HG03521 (cell line): Measurements from ENCODE around the gene CFAP100.

ENCODE experiments used
- ATAC-seq: cut with Tn5 transposase; IDR thresholded peaks from one replicate; pipeline ENCODE4 v1.9.1; 2021; ENCODE audit warnings: mild to moderate bottlenecking, moderate library complexity; ENCODE audit not compliant: unreplicated experiment

Gene CFAP100

GRCh38 chr3:126475413-126476114 lies 80.9 kb downstream of the CFAP100 start, which contains the start of gene ZXDC:
Gene ZXDC (minus strand): TSS chr3:126475891. CDS start chr3:126475865, 26 bp downstream.
- ATAC-seq = peak; percentile 77

- ATAC-seq = peak; percentile 24
Measured at GRCh38 chr3:126476166-126477060, 81.7 kb downstream of the CFAP100 start.

GRCh38 chr3:126477061-126477380 lies 82.3 kb downstream of the CFAP100 start:
- no peak for ATAC-seq

GRCh38 chr3:126478581-126479310 lies 84.0 kb downstream of the CFAP100 start:
- ATAC-seq = no peak

- ATAC-seq = no peak
Measured at GRCh38 chr3:126479642-126480041, 84.9 kb downstream of the CFAP100 start.

GRCh38 chr3:126480206-126480605 lies 85.5 kb downstream of the CFAP100 start:
- ATAC-seq = no peak

GRCh38 chr3:126480861-126481260 lies 86.2 kb downstream of the CFAP100 start:
- ATAC-seq = no peak

GRCh38 chr3:126481808-126482502 lies 87.2 kb downstream of the CFAP100 start:
- no peak for ATAC-seq

GRCh38 chr3:126482503-126483255 lies 88.0 kb downstream of the CFAP100 start:
- ATAC-seq = no peak

- no peak for ATAC-seq
Measured at GRCh38 chr3:126483321-126483761, 88.6 kb downstream of the CFAP100 start.

- ATAC-seq = no peak
Measured at GRCh38 chr3:126484148-126484547, 89.4 kb downstream of the CFAP100 start.

GRCh38 chr3:126484662-126485061 lies 90.0 kb downstream of the CFAP100 start:
- ATAC-seq = no peak

GRCh38 chr3:126485176-126485897 lies 90.6 kb downstream of the CFAP100 start:
- ATAC-seq = no peak

GRCh38 chr3:126485956-126486355 lies 91.2 kb downstream of the CFAP100 start:
- ATAC-seq = no peak
